ENCODE results near the gene EDAR.
A peak's percentile ranks its signal among the peaks of the same experiment; 100 is the strongest.

Gene EDAR

DNA sequence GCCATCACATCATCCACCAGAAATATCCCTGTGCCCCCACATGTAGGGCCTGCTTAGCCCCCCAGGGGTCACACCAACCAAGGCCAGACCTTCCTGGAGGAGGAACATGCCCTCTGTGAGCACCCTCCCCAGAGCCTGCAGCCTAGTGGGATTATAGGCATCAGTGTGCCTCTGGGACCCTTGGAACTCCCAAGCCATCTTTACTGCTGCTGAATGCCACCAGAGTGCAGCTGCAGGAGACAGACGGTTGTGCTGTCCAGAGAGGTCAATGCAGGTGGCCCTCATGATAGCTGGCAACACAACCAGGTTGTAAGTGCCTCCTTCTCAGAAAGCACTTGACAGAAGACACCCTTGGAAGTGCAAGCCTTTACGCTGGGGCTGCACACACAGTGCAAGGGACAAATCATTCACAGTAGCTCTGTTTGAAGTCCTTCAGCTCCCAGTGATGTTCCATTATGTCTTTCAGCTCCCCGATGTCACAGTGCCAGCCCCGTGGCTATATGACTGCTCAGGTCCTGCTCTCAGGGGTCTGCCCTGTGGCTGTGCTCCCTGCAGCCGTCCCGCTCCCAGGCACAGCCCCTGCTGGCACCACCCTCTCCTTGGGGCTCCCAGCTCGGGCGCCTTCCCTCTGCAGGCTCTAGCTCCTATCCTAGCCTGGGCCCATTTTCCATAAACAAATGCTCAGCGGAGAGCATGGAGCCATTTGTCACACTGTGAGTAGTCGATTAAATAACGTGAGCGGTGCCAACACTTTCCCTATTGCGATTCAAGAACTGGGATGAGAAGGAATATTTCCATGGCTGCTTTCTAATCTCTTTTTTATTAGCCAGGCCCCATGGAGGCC lies 65.1 kb downstream of the EDAR start:
- no peak overlapping the region for H3K9ac ChIP-seq (ENCODE audit: low read length in 2 of 2)
- peaks cover 51% of the 10 kb centered on the region for H3K4me1 ChIP-seq (ENCODE audit: control insufficient read depth, insufficient read depth, low read length)
- no peak overlapping the region for H3K4me3 ChIP-seq (ENCODE audit: low read length in 2 of 2)
- peak overlapping the region; percentile 80 for H3K27ac ChIP-seq (ENCODE audit: low read length)
- H3K27me3 ChIP-seq (ENCODE audit: control insufficient read depth in 1 of 2, insufficient read depth in 2 of 2, low read length in 2 of 2) = no peaks in the 10 kb centered on the region
- H3K36me3 ChIP-seq (ENCODE audit: control insufficient read depth in 2 of 2, insufficient read depth in 2 of 2, low read length in 2 of 2) = no peaks in the 10 kb centered on the region
- no peaks in the 10 kb centered on the region for H3K9me3 ChIP-seq (ENCODE audit: control insufficient read depth in 2 of 2, low read length in 2 of 2)

DNA sequence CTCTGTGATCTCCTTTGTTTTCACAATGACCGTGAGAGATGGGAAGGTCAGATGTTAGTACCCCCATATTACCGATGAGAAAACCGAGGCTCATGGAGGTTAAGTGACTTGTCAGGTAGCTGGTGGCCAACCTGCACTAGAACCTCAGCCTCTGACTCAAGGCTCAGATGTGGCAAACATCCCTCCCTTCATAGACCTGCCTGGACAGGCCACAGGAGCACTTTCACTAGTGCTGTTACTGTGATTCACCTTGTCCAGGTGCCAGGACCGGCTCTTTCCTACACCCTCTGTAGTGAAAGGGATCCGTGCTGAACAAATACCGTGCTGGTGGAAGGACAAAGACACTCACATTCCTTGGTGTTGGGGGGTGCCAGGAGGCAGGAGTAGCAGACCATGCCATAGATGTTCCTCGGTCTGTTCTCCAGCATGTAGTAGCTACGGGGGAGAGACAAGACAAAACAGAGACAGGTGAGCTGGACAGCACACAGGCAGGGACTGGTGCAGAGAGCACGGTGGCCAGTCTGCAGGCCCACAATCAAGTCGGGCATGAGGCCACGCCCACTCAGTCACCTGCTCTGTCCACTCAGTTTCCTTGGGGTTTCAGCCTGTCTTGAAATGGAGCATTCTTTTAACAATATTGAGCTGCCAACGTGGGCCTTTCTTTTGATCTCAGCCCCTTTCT lies 65.9 kb downstream of the EDAR start:
- peak overlapping the region; percentile 80 for H3K27ac ChIP-seq (ENCODE audit: low read length)
- H3K9ac ChIP-seq (ENCODE audit: low read length in 2 of 2) = no peak overlapping the region

DNA sequence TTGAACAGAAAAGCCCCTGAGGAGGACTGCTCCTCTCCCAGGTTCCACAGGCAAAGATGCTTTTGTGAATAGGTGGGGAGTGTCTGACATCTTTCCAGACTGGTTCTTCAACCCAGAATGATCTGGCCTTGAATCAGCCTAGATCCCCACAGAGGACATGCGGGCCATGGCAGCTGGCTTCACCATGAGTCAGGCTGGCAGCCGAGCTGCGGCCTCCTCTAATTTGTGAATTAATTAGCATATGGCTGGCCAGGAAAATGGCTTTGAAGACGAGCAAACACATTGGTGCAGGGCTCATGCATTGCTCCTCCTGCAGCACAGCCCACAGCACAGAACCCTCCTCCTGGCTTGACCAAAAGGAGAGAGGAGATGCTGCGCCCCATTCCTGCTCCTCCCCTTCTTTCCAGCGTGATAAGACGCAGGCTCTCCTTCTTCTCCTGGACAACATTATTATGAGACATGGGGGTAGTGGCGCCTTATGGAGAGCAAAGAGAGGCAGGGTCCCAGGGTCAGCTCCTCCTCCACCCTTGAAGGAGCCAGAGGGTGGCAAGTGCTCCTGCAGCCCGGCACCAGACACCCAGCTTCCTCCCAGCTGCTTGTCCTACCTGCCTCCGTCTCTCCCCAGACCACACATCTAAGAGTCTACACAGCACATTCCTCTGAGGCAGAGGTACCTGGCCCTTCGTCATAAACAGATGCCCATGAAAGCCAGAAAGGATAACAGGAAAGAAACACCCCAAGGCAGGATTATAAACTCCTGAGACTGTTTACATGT lies 66.7 kb downstream of the EDAR start:
- no peaks in the 10 kb centered on the region for H3K9me3 ChIP-seq (ENCODE audit: control insufficient read depth in 2 of 2, low read length in 2 of 2)
- no peak overlapping the region for H3K9ac ChIP-seq (ENCODE audit: low read length in 2 of 2)
- peak overlapping the region; percentile 80 for H3K27ac ChIP-seq (ENCODE audit: low read length)
- H3K27me3 ChIP-seq (ENCODE audit: control insufficient read depth in 1 of 2, insufficient read depth in 2 of 2, low read length in 2 of 2) = no peaks in the 10 kb centered on the region
- H3K4me3 ChIP-seq (ENCODE audit: low read length in 2 of 2) = no peak overlapping the region
- peaks cover 63% of the 10 kb centered on the region for H3K4me1 ChIP-seq (ENCODE audit: control insufficient read depth, insufficient read depth, low read length)
- no peaks in the 10 kb centered on the region for H3K36me3 ChIP-seq (ENCODE audit: control insufficient read depth in 2 of 2, insufficient read depth in 2 of 2, low read length in 2 of 2)

More for the DNA sequence above, 65.9 kb downstream of the EDAR start:
- no peak overlapping the region for H3K4me3 ChIP-seq (ENCODE audit: low read length in 2 of 2)
- H3K27me3 ChIP-seq (ENCODE audit: control insufficient read depth in 1 of 2, insufficient read depth in 2 of 2, low read length in 2 of 2) = no peaks in the 10 kb centered on the region
- H3K9me3 ChIP-seq (ENCODE audit: control insufficient read depth in 2 of 2, low read length in 2 of 2) = no peaks in the 10 kb centered on the region
- peaks cover 54% of the 10 kb centered on the region for H3K4me1 ChIP-seq (ENCODE audit: control insufficient read depth, insufficient read depth, low read length)
- H3K36me3 ChIP-seq (ENCODE audit: control insufficient read depth in 2 of 2, insufficient read depth in 2 of 2, low read length in 2 of 2) = no peaks in the 10 kb centered on the region

DNA sequence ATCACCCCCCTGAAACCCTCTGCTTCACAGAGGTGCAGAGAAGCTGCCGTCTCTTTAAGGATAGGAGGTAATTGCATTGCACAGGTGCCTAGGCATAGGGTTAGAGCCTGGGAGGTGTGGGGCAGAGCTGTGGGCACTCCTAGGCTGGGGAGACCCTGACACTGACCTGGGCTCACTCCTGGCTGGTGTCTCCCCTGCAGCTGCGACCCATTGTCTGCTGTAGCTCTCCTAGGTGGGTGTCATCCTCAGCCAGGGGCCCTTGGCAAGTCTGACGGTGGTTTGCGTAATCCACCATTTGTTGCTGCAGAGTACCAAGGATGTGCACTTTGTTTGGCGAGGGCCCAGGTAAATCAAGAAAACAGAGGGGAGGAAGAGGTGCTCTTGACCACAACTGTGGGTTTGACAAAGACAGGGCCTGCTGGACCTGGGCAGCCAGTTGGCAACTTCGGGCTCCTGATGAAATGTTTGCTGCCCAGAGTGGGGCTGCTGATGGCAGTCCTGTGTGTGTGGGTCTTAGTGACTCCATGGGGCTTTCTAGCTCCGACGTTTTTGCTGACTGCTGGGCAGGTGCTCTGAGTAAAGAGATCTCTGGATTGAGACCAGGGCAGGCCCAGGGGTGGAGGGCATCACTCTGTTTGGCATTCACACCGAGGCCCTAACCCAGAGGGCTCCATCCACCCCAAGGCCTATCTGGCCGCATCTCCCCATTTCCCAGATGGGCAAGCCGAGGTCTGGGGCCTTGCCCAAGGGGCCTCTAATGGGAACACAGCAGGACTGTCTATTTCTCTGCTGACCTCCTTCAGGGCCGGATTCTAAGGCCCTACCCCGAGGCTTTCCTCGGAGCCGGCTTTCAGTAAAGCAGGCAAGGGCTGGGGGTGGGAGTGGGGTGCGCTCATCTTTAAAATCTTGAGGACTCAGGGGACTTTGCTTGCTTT lies 67.7 kb downstream of the EDAR start:
- H3K27me3 ChIP-seq (ENCODE audit: control insufficient read depth in 1 of 2, insufficient read depth in 2 of 2, low read length in 2 of 2) = no peaks in the 10 kb centered on the region
- no peak overlapping the region for H3K4me3 ChIP-seq (ENCODE audit: low read length in 2 of 2)
- peak overlapping the region; percentile 80 for H3K27ac ChIP-seq (ENCODE audit: low read length)
- H3K36me3 ChIP-seq (ENCODE audit: control insufficient read depth in 2 of 2, insufficient read depth in 2 of 2, low read length in 2 of 2) = no peaks in the 10 kb centered on the region
- no peak overlapping the region for H3K9ac ChIP-seq (ENCODE audit: low read length in 2 of 2)
- H3K9me3 ChIP-seq (ENCODE audit: control insufficient read depth in 2 of 2, low read length in 2 of 2) = no peaks in the 10 kb centered on the region
- peaks cover 72% of the 10 kb centered on the region for H3K4me1 ChIP-seq (ENCODE audit: control insufficient read depth, insufficient read depth, low read length)

DNA sequence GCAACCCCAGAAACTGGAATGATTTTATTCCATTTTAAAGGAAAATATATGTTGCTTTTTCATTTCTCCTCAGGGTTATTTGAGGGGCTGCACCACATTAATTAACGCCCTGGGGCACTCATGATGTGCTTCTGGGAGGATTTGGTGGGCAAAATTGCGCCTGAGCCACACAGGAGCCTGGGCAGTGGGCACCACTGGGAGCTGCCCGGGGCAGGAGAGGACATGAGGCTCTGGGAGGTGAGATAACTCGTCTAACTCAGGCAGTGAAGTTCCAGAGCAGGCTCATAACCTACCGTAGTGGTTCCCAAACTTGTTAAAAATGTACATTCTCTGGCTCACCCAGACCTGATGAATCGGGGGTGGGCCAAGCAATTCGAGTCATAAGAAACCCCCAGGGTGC lies 68.3 kb downstream of the EDAR start:
- Histone ChIP-seq H3K27ac (ENCODE audit: low read length) (no peak overlapping the region), H3K36me3 (ENCODE audit: control insufficient read depth in 2 of 2, insufficient read depth in 2 of 2, low read length in 2 of 2) (no peaks in the 10 kb centered on the region), H3K4me1 (ENCODE audit: control insufficient read depth, insufficient read depth, low read length) (peaks cover 71% of the 10 kb centered on the region), H3K9ac (ENCODE audit: low read length in 2 of 2) (no peak overlapping the region), H3K9me3 (ENCODE audit: control insufficient read depth in 2 of 2, low read length in 2 of 2) (no peaks in the 10 kb centered on the region), H3K27me3 (ENCODE audit: control insufficient read depth in 1 of 2, insufficient read depth in 2 of 2, low read length in 2 of 2) (no peaks in the 10 kb centered on the region), H3K4me3 (ENCODE audit: low read length in 2 of 2) (no peak overlapping the region)

DNA sequence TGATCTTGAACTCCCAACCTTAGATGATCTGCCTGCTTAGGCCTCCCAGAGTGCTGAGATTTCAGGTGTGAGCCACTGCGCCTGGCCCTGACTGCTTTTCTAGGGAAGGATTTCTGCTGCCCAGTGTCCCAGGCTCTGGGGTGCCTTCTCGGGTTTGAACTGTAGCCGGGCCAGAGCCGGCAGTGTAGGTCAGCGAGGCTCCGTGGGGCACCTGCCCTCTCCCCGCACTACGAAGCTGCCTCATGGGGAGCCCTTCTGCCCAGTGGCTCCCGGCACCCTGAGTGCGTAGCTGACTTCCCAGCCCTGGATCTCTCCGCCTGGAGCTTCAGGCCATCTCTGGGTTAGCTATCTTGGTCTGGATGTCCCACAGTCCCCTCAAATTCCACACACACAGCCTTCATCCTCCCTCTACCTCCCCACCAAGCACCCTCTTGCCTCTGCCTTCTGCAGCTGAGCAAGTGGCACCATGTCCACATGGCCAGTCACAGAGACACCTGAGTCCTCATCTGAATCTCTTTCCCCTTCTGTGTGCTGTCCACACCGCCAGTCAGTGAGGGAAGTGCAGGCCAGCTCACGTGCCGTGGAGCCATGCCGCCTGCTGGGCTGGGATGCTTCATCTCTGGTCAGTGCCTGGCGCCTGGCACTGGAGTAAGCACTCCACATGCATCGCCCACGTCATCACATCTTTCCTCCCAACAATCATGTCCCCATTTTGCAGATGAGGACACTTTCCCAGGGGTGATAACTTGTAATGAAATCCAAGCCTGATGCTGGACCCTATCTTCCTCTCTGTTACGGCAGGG lies 69.2 kb downstream of the EDAR start:
- Histone ChIP-seq H3K27ac (ENCODE audit: low read length) (no peak overlapping the region), H3K4me3 (ENCODE audit: low read length in 2 of 2) (no peak overlapping the region), H3K4me1 (ENCODE audit: control insufficient read depth, insufficient read depth, low read length) (peaks cover 63% of the 10 kb centered on the region), H3K27me3 (ENCODE audit: control insufficient read depth in 1 of 2, insufficient read depth in 2 of 2, low read length in 2 of 2) (no peaks in the 10 kb centered on the region), H3K36me3 (ENCODE audit: control insufficient read depth in 2 of 2, insufficient read depth in 2 of 2, low read length in 2 of 2) (no peaks in the 10 kb centered on the region), H3K9ac (ENCODE audit: low read length in 2 of 2) (no peak overlapping the region), H3K9me3 (ENCODE audit: control insufficient read depth in 2 of 2, low read length in 2 of 2) (no peaks in the 10 kb centered on the region)

DNA sequence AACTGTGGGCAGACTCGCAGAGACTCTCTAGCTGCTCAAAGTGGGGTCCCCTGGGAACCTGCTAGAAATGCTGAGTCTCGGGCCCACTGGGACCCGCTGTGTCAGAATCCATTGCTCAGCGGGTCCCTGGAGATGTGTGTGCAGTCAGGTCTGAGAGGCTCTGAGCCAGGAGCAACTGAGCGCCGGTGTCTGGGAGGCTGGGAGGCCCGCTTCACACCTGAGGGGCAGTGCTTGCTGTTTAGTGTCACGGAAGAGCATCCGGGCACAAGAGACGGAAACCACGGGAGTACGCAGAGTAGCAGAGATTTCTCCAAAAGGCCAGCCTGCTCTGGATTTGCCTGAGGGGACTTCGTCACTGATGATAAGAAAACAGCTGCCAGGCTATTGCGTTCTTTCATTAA lies 70.1 kb downstream of the EDAR start:
- Histone ChIP-seq H3K4me3 (ENCODE audit: low read length in 2 of 2) (no peak overlapping the region), H3K36me3 (ENCODE audit: control insufficient read depth in 2 of 2, insufficient read depth in 2 of 2, low read length in 2 of 2) (no peaks in the 10 kb centered on the region), H3K9me3 (ENCODE audit: control insufficient read depth in 2 of 2, low read length in 2 of 2) (no peaks in the 10 kb centered on the region), H3K9ac (ENCODE audit: low read length in 2 of 2) (no peak overlapping the region), H3K27me3 (ENCODE audit: control insufficient read depth in 1 of 2, insufficient read depth in 2 of 2, low read length in 2 of 2) (no peaks in the 10 kb centered on the region), H3K27ac (ENCODE audit: low read length) (no peak overlapping the region), H3K4me1 (ENCODE audit: control insufficient read depth, insufficient read depth, low read length) (peaks cover 55% of the 10 kb centered on the region)

DNA sequence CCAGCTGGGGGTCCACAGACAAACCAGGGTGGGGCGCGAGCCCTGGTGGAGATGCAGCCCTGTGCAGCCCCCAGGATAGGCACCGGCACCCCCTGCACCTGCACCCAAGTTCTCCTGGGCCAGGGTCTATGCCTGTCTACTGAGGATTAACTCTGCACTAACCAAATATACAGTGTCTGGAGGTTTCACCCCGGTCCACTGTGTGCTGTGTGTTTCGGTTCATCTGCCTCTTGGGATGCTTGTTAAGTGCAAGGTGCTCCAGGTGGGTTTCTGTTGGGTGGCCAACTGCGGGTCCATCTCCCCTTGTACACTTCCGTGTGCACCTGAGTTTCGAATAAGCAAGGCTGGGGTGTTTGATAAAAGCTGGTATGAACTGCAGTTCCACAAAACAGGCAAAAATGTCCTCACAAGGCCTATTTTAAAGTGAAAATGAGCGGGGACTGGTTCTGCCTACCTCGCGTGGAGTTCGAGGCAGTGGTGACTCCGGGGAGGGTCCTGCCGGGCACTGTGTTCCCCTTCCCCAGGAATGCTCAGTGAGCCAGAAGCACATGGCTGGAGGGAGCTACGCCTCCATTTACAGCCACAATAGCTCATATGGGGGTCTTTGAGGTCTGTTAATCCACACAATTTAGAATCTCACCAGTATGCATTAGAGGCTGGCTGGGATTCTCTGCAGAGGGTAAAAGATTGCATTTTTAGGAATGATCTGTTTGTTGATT lies 70.7 kb downstream of the EDAR start:
- Histone ChIP-seq H3K27ac (ENCODE audit: low read length) (no peak overlapping the region), H3K4me3 (ENCODE audit: low read length in 2 of 2) (no peak overlapping the region), H3K9me3 (ENCODE audit: control insufficient read depth in 2 of 2, low read length in 2 of 2) (no peaks in the 10 kb centered on the region)

DNA sequence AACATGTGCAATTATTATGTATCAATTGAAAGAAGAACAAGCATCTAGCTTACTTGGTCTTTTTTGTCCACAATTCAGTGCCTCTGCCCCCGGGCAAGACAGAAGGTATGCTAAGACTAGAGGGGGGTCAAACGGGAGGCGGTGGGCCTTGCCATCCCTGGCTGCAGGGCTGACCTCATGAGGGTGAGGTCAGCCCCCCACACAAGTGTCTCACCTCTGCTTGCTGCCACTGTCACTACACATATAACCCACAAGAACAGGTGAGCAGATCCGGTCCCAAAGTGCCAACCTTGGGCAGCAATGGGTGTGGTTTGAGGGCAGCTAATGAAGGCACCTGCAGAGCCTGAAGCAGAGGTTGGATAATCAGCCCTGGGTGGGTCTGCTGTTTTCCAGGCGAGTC lies 71.5 kb downstream of the EDAR start:
- peak overlapping the region; percentile 25 to 54 for H3K4me3 ChIP-seq (ENCODE audit: low read length in 2 of 2)
- H3K4me1 ChIP-seq (ENCODE audit: control insufficient read depth, insufficient read depth, low read length) = peaks cover 41% of the 10 kb centered on the region
- H3K27ac ChIP-seq (ENCODE audit: low read length) = peak overlapping the region; percentile 37
- H3K27me3 ChIP-seq (ENCODE audit: control insufficient read depth in 1 of 2, insufficient read depth in 2 of 2, low read length in 2 of 2) = no peaks in the 10 kb centered on the region
- no peak overlapping the region for H3K9ac ChIP-seq (ENCODE audit: low read length in 2 of 2)
- H3K9me3 ChIP-seq (ENCODE audit: control insufficient read depth in 2 of 2, low read length in 2 of 2) = no peaks in the 10 kb centered on the region
- no peaks in the 10 kb centered on the region for H3K36me3 ChIP-seq (ENCODE audit: control insufficient read depth in 2 of 2, insufficient read depth in 2 of 2, low read length in 2 of 2)

More for the DNA sequence above, 70.7 kb downstream of the EDAR start:
- Histone ChIP-seq H3K9ac (ENCODE audit: low read length in 2 of 2) (no peak overlapping the region), H3K36me3 (ENCODE audit: control insufficient read depth in 2 of 2, insufficient read depth in 2 of 2, low read length in 2 of 2) (no peaks in the 10 kb centered on the region), H3K4me1 (ENCODE audit: control insufficient read depth, insufficient read depth, low read length) (peaks cover 49% of the 10 kb centered on the region), H3K27me3 (ENCODE audit: control insufficient read depth in 1 of 2, insufficient read depth in 2 of 2, low read length in 2 of 2) (no peaks in the 10 kb centered on the region)

All from stomach smooth muscle (tissue), 2 donors.